A549 (cell line): ENCODE measurements around the gene CCL19. TPM values are rescaled to one million over a fixed set of nuclear protein-coding genes. Genes with fewer than 3 reads are reported as not detected.

Source experiments
- ATAC-seq, 2 experiments: fragments of 200-7000 bp in 1 of 2; fragments of >200 bp in 1 of 2; cut with Nextera tagmentation in 1 of 2; cut with Tn5 transposase in 1 of 2; 3 replicates each; pipeline versions ENCODE4 v1.8.0 to v1.9.1; 2018 to 2020; ENCODE audit warnings: mild to moderate bottlenecking in 1 of 2, moderate library complexity in 1 of 2
- CTCF ChIA-PET: fragments of 300-600 bp; sonication (Branson Sonifier 250); formaldehyde crosslinking; extraction: SDS; loops from one replicate; lab custom pipeline; 2021; ENCODE audit warnings: antibody characterized with exemption, inconsistent platforms; lab: Yijun Ruan, JAX
- POLR2A ChIA-PET: fragments of 350-600 bp; formaldehyde crosslinking; extraction: SDS; loops from one replicate; lab custom pipeline; 2021; ENCODE audit warnings: antibody characterized with exemption, inconsistent platforms; lab: Yijun Ruan, JAX
- DNase-seq, 2 experiments: peaks; one replicate each; pipeline versions ENCODE4 v3.0.0 to v3.0.0-alpha.2; 2011 to 2016; ENCODE audit warnings: low read depth in 1 of 2, low spot score in 1 of 2
- FAIRE-seq: peaks from 2 replicates; lab custom pipeline; 2011; peaks lifted over from hg19 to GRCh38; lab: Jason Lieb, UNC
- H3K27ac ChIP-seq, 2 experiments: fragments of >200 bp; sonication (Bioruptor Twin); formaldehyde crosslinking; 3 replicates each; pipeline ENCODE4 v1.5.1; 2016 to 2017
- H3K4me1 ChIP-seq: fragments of >200 bp; sonication (Bioruptor Twin); formaldehyde crosslinking; 3 replicates; pipeline ENCODE4 v1.6.1; 2016
- H3K4me2 ChIP-seq: fragments of >200 bp; sonication (Bioruptor Twin); formaldehyde crosslinking; 3 replicates; pipeline ENCODE4 v1.6.1; 2016
- H3K4me3 ChIP-seq: fragments of >200 bp; sonication (Bioruptor Twin); formaldehyde crosslinking; 3 replicates; pipeline ENCODE4 v1.5.1; 2016
- H3K9me3 ChIP-seq: fragments of >200 bp; sonication (Bioruptor Twin); formaldehyde crosslinking; 3 replicates; pipeline ENCODE4 v1.6.1; 2016
- CBX8 ChIP-seq: fragments of 200-600 bp; sonication (generic); IDR thresholded peaks from 2 replicates; pipeline ENCODE4 v1.6.1; 2016
- CEBPB ChIP-seq, 2 experiments: fragments of >200 bp in 1 of 2; sonication (Bioruptor Twin) in 1 of 2; formaldehyde crosslinking in 1 of 2; IDR thresholded peaks; 2 replicates each; pipeline ENCODE4 v1.6.1; 2012 to 2016
- CHD2 ChIP-seq: fragments of 150-350 bp; IDR thresholded peaks from 2 replicates; pipeline ENCODE4 v1.6.1; 2014; ENCODE audit warnings: low read length; ENCODE audit not compliant: partially characterized antibody
- E2F6 ChIP-seq: IDR thresholded peaks from 2 replicates; pipeline ENCODE4 v1.6.1; 2012; ENCODE audit warnings: low read depth, borderline replicate concordance
- EHF ChIP-seq: fragments of 250-450 bp; sonication (Bioruptor Pico); IDR thresholded peaks from 2 replicates; pipeline ENCODE4 v1.5.0; 2020; ENCODE audit warnings: mild to moderate bottlenecking
- EHMT2 ChIP-seq: fragments of 200-600 bp; sonication (generic); IDR thresholded peaks from 2 replicates; pipeline ENCODE4 v1.6.1; 2016; ENCODE audit warnings: antibody characterized with exemption, low read depth, mild to moderate bottlenecking, moderate library complexity
- FOXS1 ChIP-seq: fragments of 250-450 bp; sonication (Bioruptor Pico); IDR thresholded peaks from 2 replicates; pipeline ENCODE4 v1.5.0; 2020; ENCODE audit warnings: mild to moderate bottlenecking, moderate library complexity
- HES2 ChIP-seq: fragments of >200 bp; sonication (Bioruptor Twin); formaldehyde crosslinking; IDR thresholded peaks from 2 replicates; pipeline ENCODE4 v1.6.1; 2016
- HMGXB4 ChIP-seq: fragments of 250-450 bp; sonication (Bioruptor Pico); IDR thresholded peaks from 2 replicates; pipeline ENCODE4 v1.5.0; 2021; ENCODE audit warnings: mild to moderate bottlenecking, moderate library complexity, borderline replicate concordance
- HOXB13 ChIP-seq: fragments of 250-450 bp; sonication (Bioruptor Pico); IDR thresholded peaks from 2 replicates; pipeline ENCODE4 v1.5.0; 2020; ENCODE audit warnings: low read depth, mild to moderate bottlenecking, moderate library complexity
- JUN ChIP-seq, 2 experiments: fragments of >200 bp; sonication (Bioruptor Twin); formaldehyde crosslinking; IDR thresholded peaks; 2 replicates in 1 of 2; 3 replicates in 1 of 2; pipeline ENCODE4 v1.6.1; 2016 to 2017
- JUNB ChIP-seq: fragments of >200 bp; sonication (Bioruptor Twin); formaldehyde crosslinking; IDR thresholded peaks from 2 replicates; pipeline ENCODE4 v1.6.1; 2016
- MAFK ChIP-seq: fragments of 450-650 bp; IDR thresholded peaks from 2 replicates; pipeline ENCODE4 v1.6.1; 2014; ENCODE audit not compliant: partially characterized antibody
- MAX ChIP-seq: IDR thresholded peaks from 2 replicates; pipeline ENCODE4 v1.6.1; 2012
- NFE2L2 ChIP-seq: fragments of 150-350 bp; conservative IDR thresholded peaks from 2 replicates; pipeline ENCODE4 v1.6.1; 2014; ENCODE audit warnings: low read length
- NPAS2 ChIP-seq: fragments of 250-450 bp; sonication (Bioruptor Pico); IDR thresholded peaks from 2 replicates; pipeline ENCODE4 v1.8.0; 2022; ENCODE audit warnings: mild to moderate bottlenecking, moderate library complexity, borderline replicate concordance
- NR3C1 ChIP-seq: fragments of >200 bp; sonication (Bioruptor Twin); formaldehyde crosslinking; IDR thresholded peaks from 3 replicates; pipeline ENCODE4 v1.6.1; 2017
- RAD21 ChIP-seq, 2 experiments: fragments of >200 bp in 1 of 2; sonication (Bioruptor Twin) in 1 of 2; formaldehyde crosslinking in 1 of 2; IDR thresholded peaks in 1 of 2; conservative IDR thresholded peaks in 1 of 2; 2 replicates in 1 of 2; 3 replicates in 1 of 2; pipeline ENCODE4 v1.6.1; 2012 to 2018; ENCODE audit warnings: inconsistent platforms in 1 of 2
- RCOR1 ChIP-seq: fragments of 150-350 bp; IDR thresholded peaks from 2 replicates; pipeline ENCODE4 v1.6.1; 2014; ENCODE audit warnings: antibody characterized with exemption, low read length, low read depth
- REST ChIP-seq: fragments of 200-600 bp; sonication (generic); IDR thresholded peaks from 2 replicates; pipeline ENCODE4 v1.6.1; 2016; ENCODE audit warnings: antibody characterized with exemption, mild to moderate bottlenecking, moderate library complexity
- RFX5 ChIP-seq: fragments of 450-650 bp; IDR thresholded peaks from 2 replicates; pipeline ENCODE4 v1.7.1; 2014; ENCODE audit warnings: antibody characterized with exemption, mild to moderate bottlenecking, moderate library complexity
- SMC3 ChIP-seq: fragments of >200 bp; sonication (Bioruptor Twin); formaldehyde crosslinking; IDR thresholded peaks from 3 replicates; pipeline ENCODE4 v1.6.1; 2018; ENCODE audit warnings: inconsistent platforms
- USF2 ChIP-seq: fragments of 450-650 bp; IDR thresholded peaks from 2 replicates; pipeline ENCODE4 v1.6.1; 2014; ENCODE audit warnings: antibody characterized with exemption
- WGBS: methylation state at CpG from one replicate; pipeline ENCODE4 v1.1.6; 2017; ENCODE audit errors: missing lambda C conversion rate; 5-methylcytosine and 5-hydroxymethylcytosine counted together
- polyA plus RNA-seq, 4 experiments: library from polyadenylated mRNA; depleted of rRNA in 3 of 4; stranded (reverse); fragments of >200 nt; fragmentation: RNase III in 1 of 4; extraction: RNeasy Plus Mini Kit Qiagen cat#74134 plus additional on column Dnase treatment in 1 of 4; gene quantifications; 2 replicates in 3 of 4; 3 replicates in 1 of 4; pipeline ENCODE4 v1.2.3, GENCODE V29; 2011 to 2017

CCL19 gene
- polyA plus RNA-seq, 2 of the 4 experiments (the other 2 are of a cell fraction) = not detected

GRCh38 chr9:34688329-34689115 lies 2.6 kb downstream of the CCL19 start:
- ChIA-PET CTCF (interaction anchor here (0.7 to 10.1 kb wide), 7 partner anchors 11 to 97 kb away, joined by 3 to 135 read pairs (median 4); no protein-coding TSS in a partner anchor), POLR2A (no interaction called here)
- no peak for DNase-seq
- H3K9me3 ChIP-seq = no peaks in the 10 kb centered on the region
- WGBS = 70% methylated on average over 5 of the region's 5 CpGs
- ATAC-seq = no peak
- no peak overlapping the region for H3K4me3 ChIP-seq
- no peak overlapping the region for H3K4me2 ChIP-seq
- H3K4me1 ChIP-seq = no peaks in the 10 kb centered on the region
- FAIRE-seq = no peak
- H3K27ac ChIP-seq = no peak overlapping the region
- no peak for TF ChIP-seq EHF
- TF ChIP-seq HOXB13 = no peak
- no peak for TF ChIP-seq RFX5
- no peak for TF ChIP-seq CBX8
- no peak for TF ChIP-seq MAX
- TF ChIP-seq CHD2 = no peak
- no peak for TF ChIP-seq FOXS1 (CRISPR knock-in tag)
- no peak for TF ChIP-seq HMGXB4 (CRISPR knock-in tag)
- no peak for TF ChIP-seq NR3C1
- TF ChIP-seq NPAS2 (CRISPR knock-in tag) = no peak

- H3K27ac ChIP-seq = no peak overlapping the region
- H3K4me1 ChIP-seq = no peaks in the 10 kb centered on the region
- no peak for DNase-seq
- ChIA-PET CTCF (interaction anchor here (0.8 to 10.1 kb wide), 6 partner anchors 12 to 96 kb away, joined by 3 to 135 read pairs (median 6); no protein-coding TSS in a partner anchor), POLR2A (no interaction called here)
- no peak for ATAC-seq
- no peak overlapping the region for H3K4me3 ChIP-seq
- 70% methylated on average over 10 of the region's 10 CpGs for WGBS
- TF ChIP-seq HES2 (no peak), CBX8 (no peak), SMC3 (no peak), CEBPB (IDR thresholded peaks at IDR 0.05) (no peak), RAD21 (conservative IDR thresholded peaks at IDR 0.05 in 1 of 2, IDR thresholded peaks at IDR 0.05 in 1 of 2) (no peak), JUNB (no peak), NR3C1 (no peak), NFE2L2 (no peak), CHD2 (no peak), NPAS2 (CRISPR knock-in tag) (no peak), E2F6 (no peak), MAFK (no peak), EHMT2 (no peak), FOXS1 (CRISPR knock-in tag) (no peak), RCOR1 (no peak), USF2 (no peak), REST (no peak), JUN (IDR thresholded peaks at IDR 0.05) (no peak)
- H3K4me2 ChIP-seq = no peak overlapping the region
- FAIRE-seq = no peak
- no peaks in the 10 kb centered on the region for H3K9me3 ChIP-seq
Measured at GRCh38 chr9:34687276-34688030, 3.6 kb downstream of the CCL19 start.
